Activated naive CD4-positive, alpha-beta T cell treated with anti-CD3 and anti-CD28 coated beads, Interleukin-2, amount 50 U/mL, for 16 hours (primary cell): Measurements from ENCODE around the gene KCNIP3.
"Not testable (repeated sequence)": the region's sequence is repeated elsewhere in the genome, so short reads cannot be mapped to it uniquely, and the experiment has no call there.

Experiments used
- DNase-seq: peaks from one replicate; pipeline ENCODE4 v3.0.0-alpha.2; 2020

KCNIP3 gene

GRCh38 chr2:95427196-95427867 is 130.2 kb downstream of the KCNIP3 start:
- DNase-seq, result not testable (repeated sequence)

GRCh38 chr2:95429748-95430467 is 132.8 kb downstream of the KCNIP3 start:
- DNase-seq, result not testable (repeated sequence)

GRCh38 chr2:95433373-95433772 is 136.2 kb downstream of the KCNIP3 start:
- not testable (repeated sequence) for DNase-seq

- DNase-seq, result not testable (repeated sequence)
Observed at GRCh38 chr2:95433973-95434372, 136.8 kb downstream of the KCNIP3 start.

GRCh38 chr2:95434507-95435076 is 137.4 kb downstream of the KCNIP3 start:
- not testable (repeated sequence) for DNase-seq

GRCh38 chr2:95435162-95435871 is 138.2 kb downstream of the KCNIP3 start:
- not testable (repeated sequence) for DNase-seq
